GM21786 (cell line): ENCODE measurements around the gene ADAM19.
"Not testable (repeated sequence)": the region's sequence is repeated elsewhere in the genome, so short reads cannot be mapped to it uniquely, and the experiment has no call there.

Source experiments
- ATAC-seq: cut with Tn5 transposase; IDR thresholded peaks from one replicate; pipeline ENCODE4 v1.9.1; 2021; ENCODE audit not compliant: unreplicated experiment

Gene ADAM19

GRCh38 chr5:157491471-157491995 is 84.0 kb downstream of the ADAM19 start:
- no peak for ATAC-seq

GRCh38 chr5:157487358-157487757 is 88.2 kb downstream of the ADAM19 start:
- no peak for ATAC-seq

GRCh38 chr5:157486861-157487260 is 88.7 kb downstream of the ADAM19 start:
- peak; percentile 52 for ATAC-seq

GRCh38 chr5:157486221-157486681 is 89.3 kb downstream of the ADAM19 start:
- ATAC-seq, result peak; percentile 41

GRCh38 chr5:157485811-157486210 is 89.8 kb downstream of the ADAM19 start:
- peak; percentile 38 for ATAC-seq

- no peak for ATAC-seq
These were observed 90.2 kb downstream of the ADAM19 start for GRCh38 chr5:157485340-157485739.

GRCh38 chr5:157484768-157485167 is 90.8 kb downstream of the ADAM19 start:
- no peak for ATAC-seq

- not testable (repeated sequence) for ATAC-seq
These were observed 92.9 kb downstream of the ADAM19 start for GRCh38 chr5:157482702-157483101.

- ATAC-seq, result no peak
These were observed 93.9 kb downstream of the ADAM19 start for GRCh38 chr5:157481666-157482065.

- no peak for ATAC-seq
These were observed 94.3 kb downstream of the ADAM19 start for GRCh38 chr5:157481265-157481664.

GRCh38 chr5:157479612-157480510 is 95.7 kb downstream of the ADAM19 start:
- no peak for ATAC-seq

GRCh38 chr5:157479166-157479565 is 96.4 kb downstream of the ADAM19 start:
- ATAC-seq, result no peak

GRCh38 chr5:157478726-157479125 is 96.8 kb downstream of the ADAM19 start:
- no peak for ATAC-seq

GRCh38 chr5:157477814-157478494 is 97.6 kb downstream of the ADAM19 start:
- ATAC-seq, result no peak

GRCh38 chr5:157476702-157477408 is 98.7 kb downstream of the ADAM19 start:
- ATAC-seq, result peak; percentile 81

GRCh38 chr5:157475432-157475831 is 100.1 kb downstream of the ADAM19 start:
- ATAC-seq, result no peak

- ATAC-seq, result no peak
These were observed 101.9 kb downstream of the ADAM19 start for GRCh38 chr5:157473383-157474320.

GRCh38 chr5:157471709-157472108 is 103.9 kb downstream of the ADAM19 start:
- ATAC-seq, result no peak

- ATAC-seq, result no peak
These were observed 104.9 kb downstream of the ADAM19 start for GRCh38 chr5:157470631-157471030.

GRCh38 chr5:157469687-157470086 is 105.9 kb downstream of the ADAM19 start:
- ATAC-seq, result no peak
